NCI-H1930 (cell line): ENCODE results near the gene LRRC56.
"Not testable (repeated sequence)": the region's sequence is repeated elsewhere in the genome, so short reads cannot be mapped to it uniquely, and the experiment has no call there.

Experiments used
- DNase-seq, 2 experiments: peaks; one replicate each; lab custom pipeline; 2025; lab: John Stamatoyannopoulos, UW

The LRRC56 gene

GRCh38 chr11:501001-501682 is 36.2 kb upstream of the LRRC56 start:
- no peak for DNase-seq

GRCh38 chr11:501683-502287 is 35.5 kb upstream of the LRRC56 start:
- DNase-seq = no peak

GRCh38 chr11:502288-503178 is 34.8 kb upstream of the LRRC56 start:
- DNase-seq = no peak

- no peak for DNase-seq
Measured at GRCh38 chr11:503179-503981, 33.9 kb upstream of the LRRC56 start.

DNA sequence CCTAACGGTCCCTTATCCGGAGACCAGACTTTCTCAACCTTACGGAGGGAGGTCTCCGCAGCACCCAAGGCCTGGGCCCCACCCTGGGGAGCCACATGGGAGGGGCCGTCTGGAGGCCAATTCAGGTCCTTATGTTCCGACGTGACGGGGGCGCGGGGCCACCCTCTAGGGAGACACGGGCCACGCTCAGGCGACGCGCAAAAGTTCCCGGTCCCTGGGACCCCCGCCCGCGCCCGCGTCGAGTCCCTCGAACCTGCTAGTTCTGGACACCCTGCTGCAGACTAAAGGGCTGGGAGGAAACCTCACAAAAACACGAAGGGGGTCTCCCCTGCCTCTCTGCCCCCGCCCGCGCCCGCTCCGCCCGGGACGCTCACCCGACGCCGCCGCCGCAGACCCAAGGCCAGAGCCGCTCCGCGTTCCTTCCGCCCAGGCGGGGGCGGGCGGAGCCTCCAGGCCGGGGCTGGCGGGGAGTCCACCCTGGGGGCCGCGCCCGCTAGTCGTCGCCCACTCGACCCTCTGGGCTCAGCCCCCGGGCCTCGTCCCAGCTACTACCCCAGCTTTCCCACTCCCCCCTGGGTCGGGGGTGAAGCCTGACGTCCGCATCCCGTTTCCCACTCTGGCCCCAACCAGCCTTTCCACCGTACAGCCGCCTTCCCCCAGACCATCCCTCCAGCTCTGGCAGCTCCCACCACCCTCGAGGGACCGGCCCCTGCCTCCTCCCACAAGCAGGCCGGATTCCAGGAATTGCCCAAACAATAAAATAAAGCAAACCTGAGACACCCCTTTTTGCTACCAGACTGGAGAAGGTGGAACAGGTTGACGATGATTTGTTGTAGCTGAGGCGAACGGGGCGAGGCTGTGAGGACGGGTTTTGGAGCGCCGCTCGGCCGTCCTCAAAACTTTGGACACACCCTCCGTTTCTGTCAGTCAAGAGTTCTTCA is 33.0 kb upstream of the LRRC56 start:
- no peak for DNase-seq

- no peak for DNase-seq
Measured at GRCh38 chr11:504994-505344, 32.4 kb upstream of the LRRC56 start.

GRCh38 chr11:506238-506994 is 30.9 kb upstream of the LRRC56 start:
- DNase-seq = peak; percentile 100

DNA sequence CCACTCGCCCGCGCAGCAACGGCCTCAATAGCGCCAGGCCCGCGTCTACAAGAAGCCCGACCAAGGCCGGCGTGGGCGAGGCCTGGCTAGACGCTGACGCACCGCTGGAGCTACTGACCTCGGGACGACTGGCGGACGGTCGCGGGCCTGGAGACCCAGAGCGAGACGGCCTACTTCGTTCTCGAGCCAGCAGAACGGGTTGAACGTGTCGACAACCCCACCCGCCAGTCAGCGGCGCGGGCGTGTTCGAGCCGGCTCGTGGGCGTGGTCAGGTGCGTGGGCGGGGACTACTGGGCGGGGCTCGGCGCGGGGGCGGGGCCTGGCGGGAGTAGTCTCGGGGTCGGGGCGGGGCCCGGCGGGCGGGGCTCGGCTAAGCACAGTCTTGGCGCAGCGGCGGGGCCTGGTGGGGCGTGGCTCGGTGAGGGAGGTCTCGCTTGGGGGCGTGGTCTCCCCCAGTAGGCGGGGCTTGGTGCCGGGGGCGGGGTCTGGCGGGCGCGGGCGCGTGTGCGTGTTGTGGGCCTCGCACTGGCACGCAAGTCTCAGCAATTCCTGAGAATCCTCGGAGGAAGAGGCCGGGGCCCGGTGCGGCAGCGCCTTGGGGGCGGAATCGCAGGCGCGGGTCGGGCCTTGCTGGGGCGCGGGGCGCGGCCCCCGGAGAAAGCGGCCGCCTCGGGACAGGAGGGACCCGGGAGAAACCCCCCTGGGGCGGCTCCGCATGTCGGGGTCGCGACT is 30.2 kb upstream of the LRRC56 start, which contains the start of gene RNH1:
Gene RNH1, minus strand, starts transcription at position 248 of the 732 bp plus-strand sequence. CDS start 5,080 bp downstream, outside the sequence.
- peak; percentile 97 to 98 for DNase-seq

DNA sequence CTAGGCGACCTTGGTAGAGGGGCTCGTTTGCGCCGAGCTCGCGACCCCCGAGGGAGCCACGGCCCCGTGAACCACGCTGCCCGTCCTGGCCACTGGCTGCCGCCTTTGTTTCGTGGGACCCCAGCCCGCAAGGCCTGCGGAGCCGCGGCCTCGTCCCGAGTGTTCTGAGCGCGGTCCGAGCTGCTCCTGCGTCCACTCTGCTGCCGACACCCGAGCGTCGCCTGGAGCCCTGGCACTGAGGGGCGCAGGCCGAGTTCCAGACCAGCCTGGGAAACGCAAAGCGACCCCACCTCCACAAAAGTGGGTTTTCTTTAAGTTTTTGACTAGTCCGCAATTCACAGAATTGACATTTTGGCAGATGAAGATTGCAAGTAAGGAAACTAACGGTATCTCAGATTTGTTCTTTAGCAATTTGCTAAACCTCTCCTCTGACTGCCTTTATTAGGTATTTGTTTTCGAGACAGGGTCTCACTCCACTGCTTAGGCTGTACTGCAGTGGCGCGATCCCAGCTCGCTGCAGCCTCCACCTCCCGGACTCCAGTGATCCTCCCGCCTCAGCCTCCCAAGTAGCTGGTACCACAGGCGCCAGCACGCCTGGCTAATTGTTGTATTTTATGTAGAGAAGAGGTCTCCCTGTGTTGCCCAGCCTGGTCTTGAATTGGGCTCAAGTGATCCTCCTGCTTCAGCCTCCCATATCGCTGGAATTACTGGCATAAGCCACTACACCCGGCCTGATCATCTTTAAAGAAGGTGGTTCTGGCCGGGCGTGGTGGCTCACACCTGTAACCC is 29.4 kb upstream of the LRRC56 start:
- DNase-seq = no peak

DNA sequence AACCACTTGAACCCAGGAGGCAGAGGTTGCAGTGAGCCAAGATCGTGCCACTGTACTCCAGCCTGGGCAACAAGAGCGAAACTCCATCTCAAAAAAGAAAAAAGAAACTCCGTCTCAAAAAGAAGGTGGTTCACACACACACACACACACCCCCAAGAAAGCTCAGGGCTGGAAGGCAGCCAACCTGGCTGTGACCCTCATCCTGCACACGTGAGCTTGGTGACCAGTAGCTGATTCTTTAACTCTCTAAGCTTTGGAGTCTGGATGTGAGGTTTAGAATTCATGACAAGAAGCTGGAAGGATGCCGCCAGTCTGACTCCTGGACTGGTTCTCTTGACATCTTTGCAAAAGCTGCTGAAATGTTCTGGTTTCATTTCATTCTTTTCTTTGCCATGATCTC is 28.4 kb upstream of the LRRC56 start:
- DNase-seq = no peak

GRCh38 chr11:512761-513595 is 24.3 kb upstream of the LRRC56 start:
- no peak for DNase-seq

DNA sequence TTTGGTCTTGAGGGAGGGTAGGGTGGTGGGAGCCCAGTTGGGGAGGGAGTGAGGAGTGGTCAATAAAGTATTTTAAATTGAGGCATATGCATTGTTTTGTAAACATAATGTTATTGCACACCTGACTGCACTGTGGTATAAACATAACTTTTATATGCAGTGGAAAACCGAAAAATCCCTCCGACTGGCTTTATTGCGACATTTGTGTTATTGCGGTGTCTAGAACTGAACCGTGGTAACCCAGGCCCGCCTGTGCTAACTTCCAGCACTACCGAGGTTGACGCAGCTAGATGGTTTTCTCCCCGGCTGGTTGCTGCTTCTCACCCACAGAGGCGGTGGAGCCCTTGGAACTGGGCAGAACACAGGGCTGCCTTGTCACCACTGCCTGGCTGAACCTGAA is 22.7 kb upstream of the LRRC56 start:
- DNase-seq = no peak

GRCh38 chr11:515131-515530 is 22.2 kb upstream of the LRRC56 start:
- no peak for DNase-seq

- DNase-seq = no peak
Measured at GRCh38 chr11:516400-516799, 20.9 kb upstream of the LRRC56 start.

GRCh38 chr11:516918-517685 is 20.2 kb upstream of the LRRC56 start:
- not testable (repeated sequence) for DNase-seq

DNA sequence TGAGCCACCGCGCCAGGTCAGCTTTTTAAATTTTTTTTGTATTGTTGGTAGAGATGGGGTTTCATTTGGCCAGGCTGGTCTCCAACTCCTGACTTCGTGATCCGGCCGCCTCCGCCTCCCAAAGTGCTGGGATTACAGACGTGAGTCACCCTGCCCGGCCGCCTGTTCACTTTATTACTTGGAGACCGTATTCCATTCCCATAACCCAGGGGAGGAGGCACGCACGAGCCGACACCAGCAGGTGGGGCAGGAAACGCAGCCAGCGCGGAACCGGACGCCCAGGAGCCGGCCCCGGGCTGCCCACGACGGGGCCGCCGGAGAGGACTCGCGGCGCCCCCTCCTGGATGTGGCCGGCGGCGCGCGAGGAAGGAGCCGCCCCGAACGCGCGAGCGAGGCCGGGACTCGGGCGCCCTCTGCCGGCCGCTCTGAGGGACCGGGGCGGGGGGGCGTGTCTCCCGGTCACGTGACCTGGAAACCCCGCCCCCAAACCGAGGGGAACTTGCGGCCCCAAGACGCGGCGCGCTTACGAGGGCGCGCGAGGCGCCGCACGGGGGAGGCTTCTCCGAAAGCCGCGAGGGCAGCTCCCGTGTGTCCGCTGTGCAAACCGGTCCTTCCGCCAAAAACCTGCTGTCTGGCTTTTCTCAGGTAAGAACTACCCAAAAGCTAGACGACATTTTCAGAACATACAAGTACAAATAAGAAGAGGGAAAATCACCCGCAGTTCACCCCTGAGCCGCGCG is 18.7 kb upstream of the LRRC56 start:
- DNase-seq = no peak
